Sciatic nerve (tissue), 2 donors: ENCODE measurements around the gene NDUFA13. TPM values are rescaled to one million over a fixed set of nuclear protein-coding genes. Genes with fewer than 3 reads are reported as not detected.

Experiments used
- ATAC-seq: fragments of 200-7000 bp; cut with Tn5 transposase; one replicate; pipeline ENCODE4 v1.9.1; 2020; ENCODE audit warnings: mild to moderate bottlenecking, moderate library complexity
- DNase-seq: peaks from one replicate; pipeline ENCODE4 v3.0.0-alpha.2; 2020; ENCODE audit warnings: low spot score
- intact Hi-C: fragments of 100-400 bp; cut with DNase I; formaldehyde crosslinking; loops from one replicate; pipeline ENCODE4 v1.14.2; 2022
- total RNA-seq: library from RNA; stranded (reverse); fragmentation: NEBNext Ultra II Directional; extraction: Animal tissue kit (Norgen Biotek cat#: 25700); gene quantifications from one replicate; pipeline ENCODE4 v1.2.1, GENCODE V29; 2021
- donor health status: DM: no; HTN: no; CAD: no.
- donor health status: DM: no; HTN: no; CAD: no.

The NDUFA13 gene
- total RNA-seq, 1 donor from 2014 or later: 206 TPM

GRCh38 chr19:19487950-19488874 lies 27.8 kb upstream of the NDUFA13 start:
- no peak for ATAC-seq
- intact Hi-C loops: no loop called here
- no peak for DNase-seq

GRCh38 chr19:19488875-19489690 lies 26.9 kb upstream of the NDUFA13 start:
- peak; percentile 89 for DNase-seq
- peak; percentile 88 for ATAC-seq
- intact Hi-C loops: no loop called here

GRCh38 chr19:19489804-19490204 lies 26.2 kb upstream of the NDUFA13 start:
- DNase-seq (no peak), ATAC-seq (peak; percentile 28)
- intact Hi-C loops: loop anchor here (5.0 kb wide), 1 partner anchor 123 kb away; no protein-coding TSS in a partner anchor

- peak; percentile 69 for ATAC-seq
- peak; percentile 89 for DNase-seq
- intact Hi-C loops: loop anchor here (5.0 kb wide), 1 partner anchor 123 kb away; no protein-coding TSS in a partner anchor
These were observed 25.6 kb upstream of the NDUFA13 start for GRCh38 chr19:19490214-19490968.

GRCh38 chr19:19491321-19492025 lies 24.6 kb upstream of the NDUFA13 start:
- intact Hi-C loops: loop anchor here (5.0 kb wide), 1 partner anchor 124 kb away; no protein-coding TSS in a partner anchor
- ATAC-seq (no peak), DNase-seq (no peak)

GRCh38 chr19:19492026-19492610 lies 23.9 kb upstream of the NDUFA13 start:
- no peak for ATAC-seq
- no peak for DNase-seq
- intact Hi-C loops: loop anchor here (5.0 kb wide), 1 partner anchor 125 kb away; no protein-coding TSS in a partner anchor

GRCh38 chr19:19493841-19494546 lies 22.0 kb upstream of the NDUFA13 start:
- ATAC-seq (no peak), DNase-seq (no peak)
- intact Hi-C loops: loop anchor here (5.0 kb wide), 1 partner anchor 127 kb away; no protein-coding TSS in a partner anchor

GRCh38 chr19:19495614-19496603 lies 20.1 kb upstream of the NDUFA13 start:
- intact Hi-C loops: no loop called here
- ATAC-seq: no peak
- DNase-seq: no peak

GRCh38 chr19:19498255-19498991 lies 17.6 kb upstream of the NDUFA13 start:
- ATAC-seq (no peak), DNase-seq (no peak)
- intact Hi-C loops: no loop called here

GRCh38 chr19:19499272-19499995 lies 16.6 kb upstream of the NDUFA13 start:
- no peak for DNase-seq
- ATAC-seq: no peak
- intact Hi-C loops: no loop called here

- ATAC-seq (no peak), DNase-seq (no peak)
- intact Hi-C loops: no loop called here
These were observed 14.9 kb upstream of the NDUFA13 start for GRCh38 chr19:19500975-19501644.

- ATAC-seq: no peak
- intact Hi-C loops: no loop called here
These were observed 14.2 kb upstream of the NDUFA13 start for GRCh38 chr19:19501798-19502197.

GRCh38 chr19:19502281-19502680 lies 13.7 kb upstream of the NDUFA13 start:
- DNase-seq (no peak), ATAC-seq (no peak)
- intact Hi-C loops: no loop called here

More at GRCh38 chr19:19501798-19502197, 14.2 kb upstream of the NDUFA13 start:
- no peak for DNase-seq

GRCh38 chr19:19502808-19503602 lies 13.0 kb upstream of the NDUFA13 start:
- DNase-seq: no peak
- no peak for ATAC-seq
- intact Hi-C loops: no loop called here
